GM06990 (cell line): Measurements from ENCODE around the gene RSU1.
"Not testable (repeated sequence)": the region's sequence is repeated elsewhere in the genome, so short reads cannot be mapped to it uniquely, and the experiment has no call there.

Experiments
- DNase-seq: peaks from one replicate; pipeline ENCODE4 v3.0.0-alpha.2; 2011; ENCODE audit not compliant: insufficient read length; ENCODE audit errors: extremely low read depth
- H3K27me3 ChIP-seq: replicated peaks from 2 replicates; pipeline ENCODE4 v1.6.0; 2011; ENCODE audit warnings: low read length; ENCODE audit not compliant: control insufficient read depth, insufficient read depth
- H3K36me3 ChIP-seq: 2 replicates; pipeline ENCODE4 v1.5.1; 2011; ENCODE audit warnings: low read length; ENCODE audit not compliant: control insufficient read depth, insufficient read depth
- H3K4me3 ChIP-seq: replicated peaks from 2 replicates; pipeline ENCODE4 v1.5.1; 2011; ENCODE audit warnings: low read depth, mild to moderate bottlenecking, control low read depth, low read length
- TF ChIP-seq, protein P1 (sequence below): IDR thresholded peaks from 2 replicates; pipeline ENCODE4 v1.5.1; 2011; ENCODE audit warnings: low read length, control low read depth, mild to moderate bottlenecking, inconsistent platforms; ENCODE audit not compliant: insufficient read depth, poor library complexity, severe bottlenecking

The RSU1 gene

GRCh38 chr10:16756561-16757221 lies 60.5 kb downstream of the RSU1 start:
- no peak for DNase-seq
- Histone ChIP-seq H3K36me3 (peaks cover 2% of the 10 kb centered on the region), H3K27me3 (no peaks in the 10 kb centered on the region), H3K4me3 (no peak overlapping the region)
- TF ChIP-seq, protein P1, sequence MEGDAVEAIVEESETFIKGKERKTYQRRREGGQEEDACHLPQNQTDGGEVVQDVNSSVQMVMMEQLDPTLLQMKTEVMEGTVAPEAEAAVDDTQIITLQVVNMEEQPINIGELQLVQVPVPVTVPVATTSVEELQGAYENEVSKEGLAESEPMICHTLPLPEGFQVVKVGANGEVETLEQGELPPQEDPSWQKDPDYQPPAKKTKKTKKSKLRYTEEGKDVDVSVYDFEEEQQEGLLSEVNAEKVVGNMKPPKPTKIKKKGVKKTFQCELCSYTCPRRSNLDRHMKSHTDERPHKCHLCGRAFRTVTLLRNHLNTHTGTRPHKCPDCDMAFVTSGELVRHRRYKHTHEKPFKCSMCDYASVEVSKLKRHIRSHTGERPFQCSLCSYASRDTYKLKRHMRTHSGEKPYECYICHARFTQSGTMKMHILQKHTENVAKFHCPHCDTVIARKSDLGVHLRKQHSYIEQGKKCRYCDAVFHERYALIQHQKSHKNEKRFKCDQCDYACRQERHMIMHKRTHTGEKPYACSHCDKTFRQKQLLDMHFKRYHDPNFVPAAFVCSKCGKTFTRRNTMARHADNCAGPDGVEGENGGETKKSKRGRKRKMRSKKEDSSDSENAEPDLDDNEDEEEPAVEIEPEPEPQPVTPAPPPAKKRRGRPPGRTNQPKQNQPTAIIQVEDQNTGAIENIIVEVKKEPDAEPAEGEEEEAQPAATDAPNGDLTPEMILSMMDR: no peak

GRCh38 chr10:16754765-16755164 lies 62.5 kb downstream of the RSU1 start:
- Histone ChIP-seq H3K4me3 (no peak overlapping the region), H3K27me3 (no peaks in the 10 kb centered on the region), H3K36me3 (peaks cover 8% of the 10 kb centered on the region)
- DNase-seq: no peak
- TF ChIP-seq, protein P1: no peak

GRCh38 chr10:16752849-16753248 lies 64.4 kb downstream of the RSU1 start:
- H3K36me3 ChIP-seq: peaks cover 11% of the 10 kb centered on the region
- H3K4me3 ChIP-seq, H3K27me3 ChIP-seq, DNase-seq: not testable (repeated sequence)

DNA sequence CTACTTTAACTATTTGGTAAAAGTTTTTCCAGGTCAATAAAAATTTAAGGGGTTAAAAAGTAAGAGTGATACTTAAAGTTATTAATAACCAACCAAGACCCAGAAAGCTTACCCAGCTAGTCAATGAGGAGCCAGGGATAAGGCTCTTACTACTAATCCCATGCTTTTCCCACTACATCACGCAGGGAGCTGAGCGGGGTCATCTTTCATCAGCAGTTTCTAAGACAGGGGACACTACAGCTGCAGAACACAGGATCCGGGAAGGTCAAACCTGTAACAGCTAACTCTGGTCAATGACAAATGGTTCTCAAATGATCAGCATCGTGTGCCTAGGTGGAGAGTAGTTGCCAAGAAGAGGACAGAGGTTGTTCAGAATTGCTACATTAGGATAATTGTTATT lies 65.1 kb downstream of the RSU1 start:
- TF ChIP-seq, protein P1: no peak
- no peak for DNase-seq
- H3K36me3 ChIP-seq: peaks cover 11% of the 10 kb centered on the region

GRCh38 chr10:16751244-16751643 lies 66.0 kb downstream of the RSU1 start:
- no peak overlapping the region for H3K4me3 ChIP-seq
- DNase-seq: no peak
- TF ChIP-seq, protein P1: no peak
- peaks cover 11% of the 10 kb centered on the region for H3K36me3 ChIP-seq
- no peaks in the 10 kb centered on the region for H3K27me3 ChIP-seq

More for the DNA sequence above, 65.1 kb downstream of the RSU1 start:
- Histone ChIP-seq H3K4me3 (no peak overlapping the region), H3K27me3 (no peaks in the 10 kb centered on the region)

- Histone ChIP-seq H3K36me3 (peaks cover 11% of the 10 kb centered on the region), H3K4me3 (no peak overlapping the region), H3K27me3 (no peaks in the 10 kb centered on the region)
- no peak for DNase-seq
- TF ChIP-seq, protein P1: no peak
Observed at GRCh38 chr10:16750461-16750860, 66.8 kb downstream of the RSU1 start.
